ENCODE data around the gene HTT. TPM values are rescaled to one million over a fixed set of nuclear protein-coding genes. Genes with fewer than 3 reads are reported as not detected.

HTT gene
- total and polyA plus RNA-seq, 2 of the 8 experiments (the other 6 are each of a cell fraction or from before 2014, with no cell fraction given), result 24.0 to 71.0 TPM

GRCh38 chr4:3247399-3248177 lies 173.1 kb downstream of the HTT start (continued):
- no peak for TF ChIP-seq CBX5 (IDR thresholded peaks at IDR 0.05; ENCODE audit: low read depth, low read length)
- no peak for TF ChIP-seq SAP30 (IDR thresholded peaks at IDR 0.05; ENCODE audit: insufficient read depth, insufficient replicate concordance, low read length)
